Hepatocyte (in vitro differentiated cells): ENCODE measurements around the gene FUCA1.
"Not testable (repeated sequence)": the region's sequence is repeated elsewhere in the genome, so short reads cannot be mapped to it uniquely, and the experiment has no call there.

Experiments
- EZH2 ChIP-seq: fragments of 200-600 bp; sonication (generic); IDR thresholded peaks from 2 replicates; pipeline ENCODE4 v1.6.1; 2016; ENCODE audit warnings: antibody characterized with exemption, mild to moderate bottlenecking, borderline replicate concordance
- EZH2phosphoT487 ChIP-seq: fragments of 200-600 bp; sonication (generic); IDR thresholded peaks from one replicate; pipeline ENCODE4 v1.6.1; 2018; ENCODE audit warnings: antibody characterized with exemption, mild to moderate bottlenecking, low read depth, moderate library complexity; ENCODE audit not compliant: unreplicated experiment, severe bottlenecking
- TF ChIP-seq, protein P1 (sequence below): fragments of 200-600 bp; sonication (generic); IDR thresholded peaks from 2 replicates; pipeline ENCODE4 v1.5.1; 2016; ENCODE audit warnings: antibody characterized with exemption, mild to moderate bottlenecking; ENCODE audit not compliant: poor library complexity

DNA sequence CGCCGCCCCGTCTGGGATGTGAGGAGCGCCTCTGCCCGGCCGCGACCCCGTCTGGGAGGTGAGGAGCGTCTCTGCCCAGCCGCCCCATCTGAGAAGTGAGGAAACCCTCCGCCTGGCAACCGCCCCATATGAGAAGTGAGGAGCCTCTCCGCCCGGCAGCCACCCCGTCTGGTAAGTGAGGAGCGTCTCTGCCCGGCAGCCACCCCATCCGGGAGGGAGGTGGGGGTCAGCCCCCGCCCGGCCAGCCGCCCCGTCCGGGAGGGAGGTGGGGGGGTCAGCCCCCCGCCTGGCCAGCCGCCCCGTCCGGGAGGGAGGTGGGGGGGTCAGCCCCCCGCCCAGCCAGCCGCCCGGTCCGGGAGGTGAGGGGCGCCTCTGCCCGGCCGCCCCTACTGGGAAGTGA is 15.0 kb downstream of the FUCA1 start:
- TF ChIP-seq EZH2, EZH2phosphoT487: not testable (repeated sequence)
- TF ChIP-seq, protein P1, sequence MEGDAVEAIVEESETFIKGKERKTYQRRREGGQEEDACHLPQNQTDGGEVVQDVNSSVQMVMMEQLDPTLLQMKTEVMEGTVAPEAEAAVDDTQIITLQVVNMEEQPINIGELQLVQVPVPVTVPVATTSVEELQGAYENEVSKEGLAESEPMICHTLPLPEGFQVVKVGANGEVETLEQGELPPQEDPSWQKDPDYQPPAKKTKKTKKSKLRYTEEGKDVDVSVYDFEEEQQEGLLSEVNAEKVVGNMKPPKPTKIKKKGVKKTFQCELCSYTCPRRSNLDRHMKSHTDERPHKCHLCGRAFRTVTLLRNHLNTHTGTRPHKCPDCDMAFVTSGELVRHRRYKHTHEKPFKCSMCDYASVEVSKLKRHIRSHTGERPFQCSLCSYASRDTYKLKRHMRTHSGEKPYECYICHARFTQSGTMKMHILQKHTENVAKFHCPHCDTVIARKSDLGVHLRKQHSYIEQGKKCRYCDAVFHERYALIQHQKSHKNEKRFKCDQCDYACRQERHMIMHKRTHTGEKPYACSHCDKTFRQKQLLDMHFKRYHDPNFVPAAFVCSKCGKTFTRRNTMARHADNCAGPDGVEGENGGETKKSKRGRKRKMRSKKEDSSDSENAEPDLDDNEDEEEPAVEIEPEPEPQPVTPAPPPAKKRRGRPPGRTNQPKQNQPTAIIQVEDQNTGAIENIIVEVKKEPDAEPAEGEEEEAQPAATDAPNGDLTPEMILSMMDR: not testable (repeated sequence)
